HG03025 (cell line): ENCODE measurements around the gene HPDL.

Source experiments
- ATAC-seq: cut with Tn5 transposase; IDR thresholded peaks from one replicate; pipeline ENCODE4 v1.9.1; 2021; ENCODE audit warnings: mild to moderate bottlenecking, moderate library complexity; ENCODE audit not compliant: unreplicated experiment, low FRiP score

Gene HPDL

DNA sequence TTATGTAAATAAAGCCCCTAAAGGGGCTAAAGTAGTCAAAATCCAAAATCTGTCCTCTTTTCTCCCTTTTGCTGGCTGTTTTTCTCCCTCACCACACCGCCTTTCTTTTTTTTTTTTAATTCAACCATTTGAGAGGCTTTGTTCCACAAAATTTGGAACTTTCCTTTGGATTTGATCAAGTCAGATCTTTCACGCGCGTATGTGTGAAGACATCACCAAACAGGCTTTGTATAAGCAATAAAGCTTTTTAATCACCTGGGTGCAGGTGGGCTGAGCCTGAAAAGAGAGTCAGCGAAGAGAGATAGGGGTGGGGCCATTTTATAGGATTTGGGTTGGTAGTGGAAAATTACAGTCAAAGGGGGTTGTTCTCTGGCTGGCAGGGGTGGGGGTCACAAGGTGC lies 5.3 kb upstream of the HPDL start:
- ATAC-seq = no peak

DNA sequence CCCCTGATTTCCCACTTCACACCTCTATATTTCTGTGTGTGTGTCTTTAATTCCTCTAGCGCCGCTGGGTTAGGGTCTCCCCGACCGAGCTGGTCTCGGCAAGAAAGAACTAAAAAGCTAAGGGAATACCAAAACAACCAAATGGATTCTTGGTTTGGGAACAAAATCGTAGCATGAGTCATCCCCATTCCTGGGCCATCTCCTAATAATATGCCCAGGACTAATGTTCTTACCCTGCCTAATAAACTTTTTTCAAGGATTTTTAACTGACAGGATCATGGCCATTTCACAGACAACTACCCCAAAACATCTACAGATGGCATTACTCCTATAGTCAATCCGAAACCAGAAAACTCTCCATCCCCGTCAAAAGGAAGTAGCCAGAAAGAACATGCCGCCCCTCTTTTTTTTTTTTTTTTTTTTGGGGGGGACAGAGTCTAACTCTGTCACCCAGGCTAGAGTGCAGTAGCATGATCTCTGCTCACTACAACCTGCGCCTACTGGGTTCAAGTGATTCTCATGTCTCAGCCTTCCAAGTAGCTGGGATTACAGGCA lies 4.1 kb upstream of the HPDL start:
- ATAC-seq = no peak

GRCh38 chr1:45325851-45326506 lies 716 bp upstream of the HPDL start:
- ATAC-seq = no peak

- no peak for ATAC-seq
These were observed 1.2 kb downstream of the HPDL start for GRCh38 chr1:45327644-45328515.

DNA sequence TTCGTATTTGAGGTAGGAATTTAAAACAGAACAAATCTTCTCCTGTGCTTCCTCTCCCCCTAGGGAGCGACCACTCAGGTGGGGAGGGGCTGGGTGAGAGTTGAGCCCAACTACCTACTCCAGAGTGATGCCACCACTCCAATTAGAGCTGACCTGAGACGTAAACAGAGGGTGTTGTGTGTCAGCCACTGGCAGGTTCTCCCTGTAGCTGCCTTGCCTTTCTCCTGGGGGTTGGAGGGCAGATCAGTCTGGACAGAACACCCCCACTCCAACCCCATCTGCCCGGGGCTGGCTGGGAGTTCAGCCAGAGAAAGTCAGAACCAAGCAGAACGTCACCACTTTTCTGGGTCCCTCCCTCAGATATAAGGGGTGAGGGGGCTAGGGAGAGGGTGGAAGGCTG lies 2.0 kb downstream of the HPDL start:
- ATAC-seq = no peak

- ATAC-seq = no peak
These were observed 2.8 kb downstream of the HPDL start for GRCh38 chr1:45329445-45329844.

- ATAC-seq = no peak
These were observed 5.0 kb downstream of the HPDL start for GRCh38 chr1:45331436-45332345.

- no peak for ATAC-seq
These were observed 5.6 kb downstream of the HPDL start for GRCh38 chr1:45332346-45332720.

- ATAC-seq = no peak
These were observed 7.9 kb downstream of the HPDL start for GRCh38 chr1:45334308-45335245.

- no peak for ATAC-seq
These were observed 9.2 kb downstream of the HPDL start for GRCh38 chr1:45335855-45336324.

DNA sequence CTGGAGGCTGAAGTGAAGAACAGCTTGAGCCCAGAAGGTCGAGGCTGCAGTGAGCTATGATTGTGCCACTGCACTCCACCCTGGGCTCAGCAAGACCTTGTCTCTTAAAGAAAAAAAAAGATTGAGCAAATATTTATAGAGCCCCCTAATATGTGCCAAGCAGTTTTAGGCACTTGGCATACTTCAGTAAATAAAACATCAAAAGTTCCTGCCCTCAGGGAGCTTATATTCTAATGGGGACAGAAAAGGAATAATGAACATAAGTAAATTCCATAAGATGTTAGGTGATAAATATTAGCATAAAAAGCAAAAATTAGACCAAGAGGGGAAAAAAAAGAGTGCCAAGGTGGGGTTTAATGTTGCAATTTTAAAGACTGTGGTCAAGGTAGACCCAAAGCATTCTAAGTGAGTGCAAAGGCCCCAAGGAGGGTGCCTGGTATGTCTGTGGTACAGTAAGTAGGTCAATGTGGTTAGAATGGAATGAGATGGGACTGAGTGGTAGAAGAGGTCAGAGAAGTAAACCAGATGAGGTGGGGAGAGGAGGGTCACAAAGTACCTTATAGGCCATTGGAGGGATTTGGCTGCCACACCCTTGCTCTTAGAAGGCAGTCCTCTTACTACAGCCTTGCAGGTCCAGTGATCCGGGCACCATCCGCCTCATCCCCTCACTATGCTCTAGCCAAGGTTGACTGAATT lies 11.1 kb downstream of the HPDL start:
- ATAC-seq = no peak

DNA sequence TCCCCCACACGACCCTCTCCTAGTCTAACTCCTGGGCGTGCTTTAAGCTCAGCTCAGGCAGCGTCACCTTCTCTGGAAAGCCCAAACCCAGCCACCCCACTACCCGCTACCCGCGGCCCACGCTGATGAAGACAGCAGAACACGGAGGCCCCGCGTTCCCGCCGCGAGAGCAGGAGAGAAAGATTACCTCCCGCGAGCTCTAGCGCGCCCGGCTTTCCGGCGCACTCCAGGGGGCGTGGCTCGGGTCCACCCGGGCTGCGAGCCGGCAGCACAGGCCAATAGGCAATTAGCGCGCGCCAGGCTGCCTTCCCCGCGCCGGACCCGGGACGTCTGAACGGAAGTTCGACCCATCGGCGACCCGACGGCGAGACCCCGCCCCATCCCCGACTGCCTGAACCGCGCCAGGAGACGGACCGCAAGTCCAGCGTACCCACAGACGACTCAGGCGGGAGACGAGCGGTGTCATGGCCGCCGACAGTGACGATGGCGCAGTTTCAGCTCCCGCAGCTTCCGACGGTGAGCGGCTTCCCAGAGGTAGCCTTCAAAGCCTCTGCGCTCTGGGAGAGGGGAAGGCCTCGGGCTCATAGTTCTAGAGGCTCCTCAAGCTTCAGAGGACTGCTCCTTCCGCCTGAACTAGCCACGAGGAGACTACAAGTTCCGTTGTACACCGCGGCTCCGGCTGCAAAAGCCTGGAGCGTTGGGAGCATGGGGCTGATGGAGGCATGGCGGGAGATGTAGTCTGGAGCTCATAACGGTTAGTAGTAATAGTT lies 13.3 kb downstream of the HPDL start, which contains the start of the genes MUTYH and TOE1:
TSS of gene MUTYH (minus strand) at position 652 of the 770 bp plus-strand sequence. CDS start 5,935 bp downstream, outside the sequence.
TSS of gene TOE1 (plus strand) at position 382 of the 770 bp plus-strand sequence. CDS start at position 465, 83 bp downstream.
- peak; percentile 78 for ATAC-seq

DNA sequence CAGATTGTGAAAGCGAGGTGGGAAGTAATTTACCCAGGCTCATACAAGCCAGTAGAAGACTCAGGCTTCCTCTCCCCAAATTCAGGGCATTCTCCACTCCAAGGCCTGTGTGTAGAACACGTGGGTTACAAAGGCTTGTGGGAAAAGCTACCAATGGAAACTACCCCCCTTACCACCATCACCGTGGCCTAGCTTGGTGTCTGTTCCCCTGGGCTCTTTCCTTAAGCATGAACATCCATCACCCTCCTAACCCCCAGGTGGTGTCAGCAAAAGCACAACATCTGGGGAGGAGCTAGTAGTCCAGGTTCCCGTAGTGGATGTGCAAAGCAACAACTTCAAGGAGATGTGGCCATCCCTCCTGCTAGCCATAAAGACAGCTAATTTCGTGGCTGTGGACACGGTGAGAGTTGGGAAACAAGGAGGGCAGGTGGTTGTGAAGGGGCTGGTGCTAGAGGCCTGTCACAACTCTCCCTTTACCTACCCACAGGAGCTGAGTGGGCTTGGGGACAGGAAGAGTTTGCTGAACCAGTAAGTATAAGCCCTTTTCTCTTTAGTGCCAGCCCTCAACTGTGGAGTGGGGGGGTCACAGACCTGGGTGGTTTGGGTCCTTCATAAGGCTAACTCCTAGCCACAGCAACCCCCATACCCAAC lies 14.2 kb downstream of the HPDL start:
- ATAC-seq = no peak

DNA sequence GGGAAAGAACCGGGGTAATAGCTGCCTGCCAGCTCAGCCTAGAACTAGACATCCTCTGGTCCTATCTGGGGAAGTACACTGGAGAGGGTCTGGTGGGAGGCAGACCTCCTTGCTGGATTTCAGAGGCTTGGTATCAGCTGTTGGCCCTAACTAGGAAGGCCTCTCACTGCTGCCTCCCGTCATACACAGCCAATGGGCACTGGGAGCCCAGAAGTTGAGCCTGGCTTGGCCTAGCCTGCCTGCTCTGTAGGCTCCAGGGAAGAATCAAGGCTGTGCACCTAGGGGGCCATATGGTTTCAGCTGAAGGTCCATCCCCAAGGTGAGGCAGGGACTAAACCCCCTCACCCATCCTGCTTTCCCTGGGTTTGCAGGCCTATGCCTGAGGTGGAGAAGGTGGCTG lies 17.8 kb downstream of the HPDL start:
- ATAC-seq = no peak

DNA sequence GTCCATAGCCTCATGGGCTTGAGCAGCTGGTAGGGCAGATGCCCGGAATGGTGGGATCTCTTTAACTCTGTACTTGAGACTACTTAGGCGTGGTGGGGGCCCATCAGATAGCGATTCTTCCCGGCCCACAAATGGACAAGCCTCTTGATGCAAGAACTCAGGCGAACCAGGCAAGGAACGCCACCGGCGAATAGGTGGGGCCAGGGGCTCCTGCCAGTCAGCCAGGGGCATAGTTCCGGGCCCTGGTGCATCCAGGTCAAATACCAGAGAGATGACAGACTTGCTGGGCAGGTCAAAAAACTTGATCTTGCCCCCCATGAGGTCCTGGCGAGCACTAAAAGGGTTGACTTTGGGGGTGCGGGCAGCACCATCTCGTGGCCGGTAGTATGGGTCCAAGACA lies 18.3 kb downstream of the HPDL start:
- no peak for ATAC-seq

GRCh38 chr1:45346473-45346872 lies 19.8 kb downstream of the HPDL start:
- ATAC-seq = no peak

DNA sequence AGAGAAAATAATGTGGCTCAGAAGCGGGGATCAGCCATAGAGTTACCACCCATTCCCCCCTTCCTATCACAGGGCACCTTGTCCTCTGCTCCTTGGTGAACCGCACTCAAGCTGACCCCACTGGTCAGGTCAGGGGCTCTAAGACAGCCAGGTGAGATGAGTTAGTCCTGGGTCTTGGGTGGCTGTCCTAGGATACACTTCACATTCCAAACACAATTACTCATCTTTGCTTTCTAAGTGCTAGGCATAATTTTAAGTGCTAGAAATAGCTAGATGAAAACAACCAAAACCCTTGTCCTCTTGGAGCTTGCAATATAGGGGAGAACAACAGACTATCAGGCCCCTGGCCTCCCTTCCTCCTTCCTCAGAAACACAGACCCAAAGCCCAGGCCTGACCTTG lies 21.3 kb downstream of the HPDL start:
- ATAC-seq = no peak

- no peak for ATAC-seq
These were observed 21.9 kb downstream of the HPDL start for GRCh38 chr1:45348609-45348965.
